ENCODE measurements around the gene TBC1D7. TPM values are rescaled to one million over a fixed set of nuclear protein-coding genes. Genes with fewer than 3 reads are reported as not detected.

TBC1D7 gene
- total and polyA plus RNA-seq, 12 donors: 17.3 to 42.6 (median 28.1) TPM

- WGBS, 2 donors: 42 to 58% methylated on average over 4 of the region's 4 CpGs
- peaks cover 0 to 62% (median 6%) of the 10 kb centered on the region in 9 donors for H3K36me3 ChIP-seq
- H3K4me1 ChIP-seq: peaks cover 0 to 12% (median 0%) of the 10 kb centered on the region in 9 donors
- no peak for DNase-seq
- no peak overlapping the region for H3K4me3 ChIP-seq
- no peak overlapping the region for H3K27ac ChIP-seq
- intact Hi-C loops (cut with DNase I): no loop called here
- no peak for TF ChIP-seq CTCF (IDR thresholded peaks at IDR 0.05)
- H3K9me3 ChIP-seq: no peaks in the 10 kb centered on the region
- ATAC-seq: no peak
- H3K27me3 ChIP-seq: no peaks in the 10 kb centered on the region
Observed at GRCh38 chr6:13278991-13279390, 49.3 kb downstream of the TBC1D7 start.

GRCh38 chr6:13278164-13278563 is 50.2 kb downstream of the TBC1D7 start:
- Histone ChIP-seq H3K4me3 (no peak overlapping the region), H3K9me3 (no peaks in the 10 kb centered on the region), H3K27ac (no peak overlapping the region), H3K27me3 (no peaks in the 10 kb centered on the region), H3K4me1 (peaks cover 0 to 20% (median 0%) of the 10 kb centered on the region in 9 donors), H3K36me3 (peaks cover 0 to 54% (median 6%) of the 10 kb centered on the region in 9 donors)
- intact Hi-C loops (cut with DNase I): no loop called here
- peak in 2 of 8 donors; percentile 35 to 48 for ATAC-seq
- WGBS, 2 donors: 56 to 68% methylated on average over 3 of the region's 3 CpGs
- DNase-seq: no peak
- peak in 4 of 9 donors; percentile 14 to 44 (median 34) for TF ChIP-seq CTCF (IDR thresholded peaks at IDR 0.05)

- H3K27me3 ChIP-seq: no peaks in the 10 kb centered on the region
- no peak overlapping the region for H3K27ac ChIP-seq
- H3K36me3 ChIP-seq: peaks cover 0 to 56% (median 6%) of the 10 kb centered on the region in 9 donors
- ATAC-seq (no peak), DNase-seq (no peak)
- WGBS, 2 donors: 96 to 98% methylated on average over 2 of the region's 2 CpGs
- no peaks in the 10 kb centered on the region for H3K9me3 ChIP-seq
- H3K4me3 ChIP-seq: no peak overlapping the region
- intact Hi-C loops (cut with DNase I): no loop called here
- H3K4me1 ChIP-seq: peaks cover 0 to 24% (median 0%) of the 10 kb centered on the region in 9 donors
- no peak for TF ChIP-seq CTCF (IDR thresholded peaks at IDR 0.05)
Observed at GRCh38 chr6:13277231-13277630, 51.1 kb downstream of the TBC1D7 start.

- peaks cover 0 to 30% (median 0%) of the 10 kb centered on the region in 9 donors for H3K4me1 ChIP-seq
- no peaks in the 10 kb centered on the region for H3K9me3 ChIP-seq
- peaks cover 0 to 49% (median 10%) of the 10 kb centered on the region in 9 donors for H3K36me3 ChIP-seq
- no peak for TF ChIP-seq CTCF (IDR thresholded peaks at IDR 0.05)
- H3K27me3 ChIP-seq: no peaks in the 10 kb centered on the region
- no peak for DNase-seq
- intact Hi-C loops (cut with DNase I): no loop called here
- no peak for ATAC-seq
- peak overlapping the region in 1 of 10 donors; percentile 7 for H3K4me3 ChIP-seq
- H3K27ac ChIP-seq: no peak overlapping the region
- WGBS, 2 donors: 79 to 87% methylated on average over 8 of the region's 8 CpGs
Observed at GRCh38 chr6:13275435-13275989, 52.8 kb downstream of the TBC1D7 start.
